Thymus (tissue), 11 donors: ENCODE results near the gene EML6. TPM values are rescaled to one million over a fixed set of nuclear protein-coding genes. Genes with fewer than 3 reads are reported as not detected.

Experiments
- DNase-seq, 9 donors: peaks; one replicate each; pipeline ENCODE4 v3.0.0-alpha.2; 2013; ENCODE audit warnings: low spot score in 9 of 9, low read depth in 6 of 9, missing footprints in 1 of 9
- H3K27ac ChIP-seq, 2 donors: one replicate each; pipeline ENCODE4 v1.5.1; 2013; ENCODE audit warnings: control low read depth in 1 of 2, low read depth in 1 of 2, low read length in 1 of 2, mild to moderate bottlenecking in 1 of 2, moderate library complexity in 1 of 2
- H3K27me3 ChIP-seq, 2 donors: one replicate each; pipeline ENCODE4 v1.5.1; 2013; ENCODE audit warnings: low read length in 1 of 2; ENCODE audit not compliant: control insufficient read depth in 2 of 2, insufficient read depth in 1 of 2
- H3K36me3 ChIP-seq, 2 donors: one replicate each; pipeline ENCODE4 v1.5.1; 2013; ENCODE audit warnings: low read length in 1 of 2, mild to moderate bottlenecking in 1 of 2, moderate library complexity in 1 of 2; ENCODE audit not compliant: control insufficient read depth in 2 of 2, insufficient read depth in 2 of 2
- H3K4me1 ChIP-seq, 2 donors: one replicate each; pipeline ENCODE4 v1.5.1; 2013; ENCODE audit warnings: low read length in 2 of 2; ENCODE audit not compliant: control insufficient read depth in 2 of 2, insufficient read depth in 2 of 2
- H3K4me3 ChIP-seq, 2 donors: one replicate each; pipeline ENCODE4 v1.5.1; 2013; ENCODE audit warnings: low read length in 2 of 2, control low read depth in 1 of 2, mild to moderate bottlenecking in 1 of 2
- H3K9me3 ChIP-seq, 2 donors: one replicate each; pipeline ENCODE4 v1.5.1; 2013; ENCODE audit warnings: low read length in 1 of 2, mild to moderate bottlenecking in 1 of 2; ENCODE audit not compliant: control insufficient read depth in 2 of 2, insufficient read depth in 1 of 2
- WGBS: extraction: QIAGEN DNeasy Blood & Tissue Kit; methylation state at CpG from one replicate; pipeline ENCODE4 v1.1.7; 2013; 5-methylcytosine and 5-hydroxymethylcytosine counted together
- polyA plus RNA-seq: library from polyadenylated mRNA; stranded (reverse); fragments of 200-250 nt; gene quantifications from one replicate; pipeline ENCODE4 v1.2.3, GENCODE V29; 2013
- total RNA-seq: library from RNA; stranded (reverse); fragments of 120-200 nt; gene quantifications from one replicate; pipeline ENCODE4 v1.2.4, GENCODE V29; 2013
- donor health status: healthy.

The EML6 gene
- total and polyA plus RNA-seq, 2 donors, result 1.2 to 3.4 TPM

- no peaks in the 10 kb centered on the region for H3K9me3 ChIP-seq
- 98% methylated on average over 5 of the region's 5 CpGs for WGBS
- H3K4me3 ChIP-seq, result no peak overlapping the region
- DNase-seq, result no peak
- no peak overlapping the region for H3K27ac ChIP-seq
- no peaks in the 10 kb centered on the region for H3K36me3 ChIP-seq
- H3K27me3 ChIP-seq, result no peaks in the 10 kb centered on the region
- H3K4me1 ChIP-seq, result no peaks in the 10 kb centered on the region
Observed at GRCh38 chr2:54853616-54854310, 130.3 kb downstream of the EML6 start.

- no peaks in the 10 kb centered on the region for H3K36me3 ChIP-seq
- no peaks in the 10 kb centered on the region for H3K4me1 ChIP-seq
- no peak overlapping the region for H3K4me3 ChIP-seq
- no peaks in the 10 kb centered on the region for H3K9me3 ChIP-seq
- H3K27me3 ChIP-seq, result no peaks in the 10 kb centered on the region
- no peak overlapping the region for H3K27ac ChIP-seq
- no peak for DNase-seq
- whole genome bisulfite sequencing, result over 99% methylated on average over 2 of the region's 2 CpGs
Observed at GRCh38 chr2:54855434-54855833, 132.0 kb downstream of the EML6 start.

- WGBS, result 80% methylated on average over 3 of the region's 3 CpGs
- no peaks in the 10 kb centered on the region for H3K27me3 ChIP-seq
- H3K4me1 ChIP-seq, result no peaks in the 10 kb centered on the region
- H3K9me3 ChIP-seq, result peaks cover 0 to 3% of the 10 kb centered on the region in 2 donors
- DNase-seq, result no peak
- H3K4me3 ChIP-seq, result no peak overlapping the region
- H3K36me3 ChIP-seq, result no peaks in the 10 kb centered on the region
- no peak overlapping the region for H3K27ac ChIP-seq
Observed at GRCh38 chr2:54858021-54858681, 134.7 kb downstream of the EML6 start.

- peaks cover 0 to 3% of the 10 kb centered on the region in 2 donors for H3K9me3 ChIP-seq
- no peak for DNase-seq
- no peaks in the 10 kb centered on the region for H3K4me1 ChIP-seq
Observed at GRCh38 chr2:54859416-54859815, 136.0 kb downstream of the EML6 start.

GRCh38 chr2:54859997-54860701 lies 136.7 kb downstream of the EML6 start:
- WGBS, result 97% methylated on average over 7 of the region's 7 CpGs
- no peaks in the 10 kb centered on the region for H3K4me1 ChIP-seq

More at GRCh38 chr2:54859416-54859815, 136.0 kb downstream of the EML6 start:
- Histone ChIP-seq H3K4me3 (no peak overlapping the region), H3K36me3 (no peaks in the 10 kb centered on the region), H3K27ac (no peak overlapping the region), H3K27me3 (no peaks in the 10 kb centered on the region)
- WGBS, result 96% methylated on average over 3 of the region's 3 CpGs

GRCh38 chr2:54862229-54862628 lies 138.8 kb downstream of the EML6 start:
- peaks cover 0 to 3% of the 10 kb centered on the region in 2 donors for H3K9me3 ChIP-seq
- H3K36me3 ChIP-seq, result no peaks in the 10 kb centered on the region
- WGBS, result 98% methylated on average over 4 of the region's 4 CpGs
- H3K4me1 ChIP-seq, result peaks cover 0 to 6% of the 10 kb centered on the region in 2 donors
- DNase-seq, result no peak
- no peaks in the 10 kb centered on the region for H3K27me3 ChIP-seq
- H3K27ac ChIP-seq, result no peak overlapping the region
- H3K4me3 ChIP-seq, result no peak overlapping the region

More at GRCh38 chr2:54859997-54860701, 136.7 kb downstream of the EML6 start:
- Histone ChIP-seq H3K27me3 (no peaks in the 10 kb centered on the region), H3K36me3 (no peaks in the 10 kb centered on the region), H3K9me3 (peaks cover 0 to 3% of the 10 kb centered on the region in 2 donors), H3K4me3 (no peak overlapping the region), H3K27ac (no peak overlapping the region)
- DNase-seq, result no peak

- Histone ChIP-seq H3K9me3 (peaks cover 0 to 3% of the 10 kb centered on the region in 2 donors), H3K27ac (no peak overlapping the region), H3K4me3 (no peak overlapping the region), H3K27me3 (no peaks in the 10 kb centered on the region), H3K36me3 (no peaks in the 10 kb centered on the region), H3K4me1 (peaks cover 0 to 9% of the 10 kb centered on the region in 2 donors)
- no peak for DNase-seq
- WGBS, result 98% methylated on average over 2 of the region's 2 CpGs
Observed at GRCh38 chr2:54862742-54863141, 139.3 kb downstream of the EML6 start.

- Histone ChIP-seq H3K27ac (no peak overlapping the region), H3K27me3 (no peaks in the 10 kb centered on the region), H3K9me3 (peaks cover 0 to 3% of the 10 kb centered on the region in 2 donors), H3K36me3 (no peaks in the 10 kb centered on the region), H3K4me3 (no peak overlapping the region), H3K4me1 (peaks cover 0 to 9% of the 10 kb centered on the region in 2 donors)
- no peak for DNase-seq
- WGBS, result 95% methylated on average over 5 of the region's 5 CpGs
Observed at GRCh38 chr2:54863660-54864059, 140.2 kb downstream of the EML6 start.

- WGBS, result 92% methylated on average over 1 of the region's 1 CpG
- Histone ChIP-seq H3K27ac (no peak overlapping the region), H3K4me1 (peaks cover 0 to 9% of the 10 kb centered on the region in 2 donors), H3K36me3 (no peaks in the 10 kb centered on the region), H3K9me3 (peaks cover 0 to 3% of the 10 kb centered on the region in 2 donors), H3K4me3 (no peak overlapping the region), H3K27me3 (no peaks in the 10 kb centered on the region)
- DNase-seq, result no peak
Observed at GRCh38 chr2:54864096-54864495, 140.6 kb downstream of the EML6 start.
